GM20000 (cell line): ENCODE measurements around the gene DPY30.

Experiments used
- DNase-seq: peaks from one replicate; pipeline ENCODE4 v3.0.0; 2012; ENCODE audit warnings: low spot score
- CTCF ChIP-seq: IDR thresholded peaks from 2 replicates; pipeline ENCODE4 v1.5.1; 2012; ENCODE audit warnings: mild to moderate bottlenecking, control low read depth; ENCODE audit errors: extremely low read depth, missing control alignments

DPY30 gene

GRCh38 chr2:31992934-31993333, 46.7 kb downstream of the DPY30 start:
- DNase-seq, result no peak
- no peak for TF ChIP-seq CTCF

GRCh38 chr2:31992025-31992579, 47.5 kb downstream of the DPY30 start:
- no peak for DNase-seq
- TF ChIP-seq CTCF, result no peak

- DNase-seq, result no peak
- no peak for TF ChIP-seq CTCF
Measured at GRCh38 chr2:31989946-31990345, 49.7 kb downstream of the DPY30 start.

GRCh38 chr2:31987454-31988220, 52.0 kb downstream of the DPY30 start:
- no peak for DNase-seq
- TF ChIP-seq CTCF, result no peak

- no peak for DNase-seq
- TF ChIP-seq CTCF, result no peak
Measured at GRCh38 chr2:31986906-31987305, 52.7 kb downstream of the DPY30 start.

GRCh38 chr2:31983762-31984467, 55.7 kb downstream of the DPY30 start:
- no peak for DNase-seq

More at GRCh38 chr2:31983762-31984467, 55.7 kb downstream of the DPY30 start:
- no peak for TF ChIP-seq CTCF
